Measurements from ENCODE around the gene SC5D. TPM values are rescaled to one million over a fixed set of nuclear protein-coding genes. Genes with fewer than 3 reads are reported as not detected.

SC5D gene
- total RNA-seq, 1 donor from 2014 or later = 55.3 TPM

DNA sequence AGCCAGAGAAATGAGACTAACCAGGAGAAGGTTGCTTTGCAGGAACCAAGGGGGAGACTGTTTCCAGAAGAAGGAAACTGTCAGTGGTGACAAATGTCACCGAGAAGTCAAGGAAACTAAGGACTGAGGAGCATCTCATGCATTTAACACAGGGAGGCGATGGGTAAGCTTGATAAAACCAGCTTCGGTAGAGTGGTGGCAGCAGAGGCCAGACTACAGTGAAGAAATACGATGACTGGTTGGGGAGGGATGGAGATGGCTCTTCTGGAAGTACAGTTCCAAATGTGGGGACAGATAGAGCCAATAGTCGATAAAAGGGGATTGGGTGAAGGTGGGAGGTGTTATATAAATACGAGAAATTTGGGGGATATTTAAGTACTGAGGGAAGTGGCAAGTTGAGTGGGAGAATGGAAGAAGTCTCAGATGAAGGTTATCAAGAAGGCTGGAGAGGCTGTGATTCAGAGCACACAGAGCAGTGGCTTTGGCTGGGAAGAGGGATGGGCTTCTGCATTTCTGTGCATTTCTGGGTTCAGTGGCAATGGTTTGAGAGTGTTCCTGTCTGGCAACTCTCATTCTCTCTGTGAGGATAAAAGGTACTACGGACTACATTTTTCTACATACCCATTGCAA, 29.2 kb downstream of the SC5D start:
- no peak overlapping the region for H3K4me3 ChIP-seq (ENCODE audit: low read depth, low read length)
- H3K36me3 ChIP-seq (ENCODE audit: control insufficient read depth, insufficient read depth, low read length) = no peaks in the 10 kb centered on the region
- TF ChIP-seq, protein P1, sequence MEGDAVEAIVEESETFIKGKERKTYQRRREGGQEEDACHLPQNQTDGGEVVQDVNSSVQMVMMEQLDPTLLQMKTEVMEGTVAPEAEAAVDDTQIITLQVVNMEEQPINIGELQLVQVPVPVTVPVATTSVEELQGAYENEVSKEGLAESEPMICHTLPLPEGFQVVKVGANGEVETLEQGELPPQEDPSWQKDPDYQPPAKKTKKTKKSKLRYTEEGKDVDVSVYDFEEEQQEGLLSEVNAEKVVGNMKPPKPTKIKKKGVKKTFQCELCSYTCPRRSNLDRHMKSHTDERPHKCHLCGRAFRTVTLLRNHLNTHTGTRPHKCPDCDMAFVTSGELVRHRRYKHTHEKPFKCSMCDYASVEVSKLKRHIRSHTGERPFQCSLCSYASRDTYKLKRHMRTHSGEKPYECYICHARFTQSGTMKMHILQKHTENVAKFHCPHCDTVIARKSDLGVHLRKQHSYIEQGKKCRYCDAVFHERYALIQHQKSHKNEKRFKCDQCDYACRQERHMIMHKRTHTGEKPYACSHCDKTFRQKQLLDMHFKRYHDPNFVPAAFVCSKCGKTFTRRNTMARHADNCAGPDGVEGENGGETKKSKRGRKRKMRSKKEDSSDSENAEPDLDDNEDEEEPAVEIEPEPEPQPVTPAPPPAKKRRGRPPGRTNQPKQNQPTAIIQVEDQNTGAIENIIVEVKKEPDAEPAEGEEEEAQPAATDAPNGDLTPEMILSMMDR (IDR thresholded peaks at IDR 0.05; ENCODE audit: insufficient read depth, low read length, severe bottlenecking) = peak; percentile 52
- no peak for FAIRE-seq
- peak; percentile 38 for DNase-seq (ENCODE audit: low read depth)
- H3K27me3 ChIP-seq (ENCODE audit: control insufficient read depth, insufficient read depth, low read length) = peaks cover 1% of the 10 kb centered on the region

DNA sequence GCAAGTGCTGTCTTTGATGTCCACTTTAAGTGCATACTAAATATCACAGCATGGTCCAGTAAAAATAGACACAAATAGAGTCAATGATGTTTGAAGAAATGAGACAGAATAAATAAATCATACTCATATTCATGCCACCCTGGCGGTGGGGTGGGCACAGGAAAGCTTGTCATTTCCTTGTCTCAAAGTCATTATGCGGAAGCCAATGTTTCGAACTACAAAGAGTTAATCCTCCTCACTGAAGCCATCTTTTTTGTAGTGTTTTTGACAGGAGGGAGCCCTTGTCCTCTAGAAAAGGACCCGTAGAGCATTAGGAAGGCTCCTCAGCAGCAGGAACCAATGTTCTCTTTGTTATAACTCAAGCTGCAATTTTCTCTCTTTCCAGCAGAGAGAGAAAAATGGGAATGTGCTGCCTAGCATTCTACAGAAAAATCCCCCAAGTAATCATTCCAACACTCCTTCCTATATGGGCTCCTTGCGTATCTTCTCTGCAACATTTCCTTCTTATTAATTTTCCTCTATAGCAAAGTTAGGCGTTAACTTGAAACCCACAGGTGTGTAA, 30.6 kb downstream of the SC5D start:
- Histone ChIP-seq H3K27me3 (ENCODE audit: control insufficient read depth, insufficient read depth, low read length) (peaks cover 1% of the 10 kb centered on the region), H3K36me3 (ENCODE audit: control insufficient read depth, insufficient read depth, low read length) (no peaks in the 10 kb centered on the region), H3K4me3 (ENCODE audit: low read depth, low read length) (no peak overlapping the region)
- FAIRE-seq = no peak
- no peak for DNase-seq (ENCODE audit: low read depth)
- TF ChIP-seq, protein P1 (IDR thresholded peaks at IDR 0.05; ENCODE audit: insufficient read depth, low read length, severe bottlenecking) = no peak

DNA sequence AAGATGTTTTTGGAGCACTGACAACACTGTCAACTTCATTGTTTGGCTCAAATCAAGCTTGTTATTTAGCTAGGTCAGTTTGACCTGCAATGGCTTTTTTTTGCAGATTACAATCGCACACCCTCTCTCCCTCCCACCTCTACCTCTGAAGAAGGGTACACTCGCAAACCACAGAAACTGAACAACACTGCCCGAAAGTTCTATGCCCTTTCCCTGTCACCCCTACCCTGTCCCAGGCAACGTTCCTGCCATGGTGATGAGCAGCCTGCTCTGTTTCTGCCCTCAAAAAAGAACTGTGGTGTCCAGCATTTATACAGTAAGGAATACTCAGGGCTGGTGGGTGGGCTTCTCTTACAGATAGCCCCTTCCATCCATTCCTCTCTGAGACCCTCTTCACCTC, 33.7 kb downstream of the SC5D start:
- H3K27me3 ChIP-seq (ENCODE audit: control insufficient read depth, insufficient read depth, low read length) = peaks cover 1% of the 10 kb centered on the region
- TF ChIP-seq, protein P1 (IDR thresholded peaks at IDR 0.05; ENCODE audit: insufficient read depth, low read length, severe bottlenecking) = no peak
- no peaks in the 10 kb centered on the region for H3K36me3 ChIP-seq (ENCODE audit: control insufficient read depth, insufficient read depth, low read length)
- FAIRE-seq = no peak
- H3K4me3 ChIP-seq (ENCODE audit: low read depth, low read length) = no peak overlapping the region
- DNase-seq (ENCODE audit: low read depth) = no peak

DNA sequence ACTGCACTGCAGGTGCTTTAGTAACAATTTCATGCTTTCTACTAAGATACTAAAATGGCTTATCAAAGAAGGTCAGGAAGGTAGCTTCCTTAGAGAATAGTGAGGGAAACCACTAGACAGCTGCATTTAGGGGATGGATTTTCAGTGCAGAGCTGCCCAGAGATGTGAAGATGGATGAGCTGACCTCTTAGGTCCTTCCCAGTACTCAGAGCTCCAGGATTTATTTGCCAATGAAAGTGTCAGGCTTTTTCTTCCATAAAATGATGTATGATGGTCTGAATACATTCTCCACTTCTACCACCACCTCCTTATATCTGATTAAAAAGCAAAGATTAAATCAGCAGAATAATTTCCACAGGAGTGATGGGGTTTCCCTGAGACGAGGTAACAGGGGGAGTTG, 35.0 kb downstream of the SC5D start:
- Histone ChIP-seq H3K36me3 (ENCODE audit: control insufficient read depth, insufficient read depth, low read length) (no peaks in the 10 kb centered on the region), H3K4me3 (ENCODE audit: low read depth, low read length) (no peak overlapping the region), H3K27me3 (ENCODE audit: control insufficient read depth, insufficient read depth, low read length) (peaks cover 1% of the 10 kb centered on the region)
- DNase-seq (ENCODE audit: low read depth) (no peak), FAIRE-seq (no peak)
- TF ChIP-seq, protein P1 (IDR thresholded peaks at IDR 0.05; ENCODE audit: insufficient read depth, low read length, severe bottlenecking) = no peak

DNA sequence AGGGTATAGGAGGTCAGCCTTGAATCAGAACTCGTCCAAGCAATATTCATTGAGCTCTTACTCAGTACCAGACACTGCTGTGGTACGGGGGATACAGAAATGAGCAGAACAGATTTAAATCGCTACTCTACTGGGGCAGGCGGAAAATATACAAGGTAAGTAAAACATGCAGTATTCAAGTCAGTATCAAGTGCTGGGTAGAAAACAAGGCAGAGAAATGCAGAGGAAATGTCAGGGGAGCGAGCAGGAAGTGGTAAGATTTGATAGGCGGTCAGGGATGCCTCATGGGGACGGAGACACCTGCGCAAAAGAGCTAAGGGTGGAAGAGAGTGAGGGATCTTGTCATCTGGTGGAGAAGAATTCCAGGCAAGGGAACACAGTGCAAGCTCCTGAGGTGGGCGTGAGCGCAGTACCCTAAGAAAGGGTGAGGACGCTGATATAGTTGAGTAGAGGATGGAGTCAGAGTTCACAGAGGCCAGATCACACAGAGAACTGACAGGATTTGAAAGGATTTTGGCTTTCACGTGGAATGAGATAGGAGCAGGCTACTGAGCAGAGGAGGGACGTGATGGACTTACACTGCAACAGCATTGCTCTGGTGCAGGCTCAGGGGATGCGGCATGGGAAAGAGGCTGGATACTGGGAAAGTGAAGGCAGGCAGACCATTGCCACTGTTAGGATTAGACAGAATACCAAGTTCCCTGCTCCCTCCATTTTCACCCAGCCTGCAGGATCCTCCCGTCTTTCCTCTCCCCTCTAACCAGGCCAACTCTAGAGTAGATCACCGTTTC, 35.8 kb downstream of the SC5D start:
- Histone ChIP-seq H3K4me3 (ENCODE audit: low read depth, low read length) (no peak overlapping the region), H3K27me3 (ENCODE audit: control insufficient read depth, insufficient read depth, low read length) (no peaks in the 10 kb centered on the region), H3K36me3 (ENCODE audit: control insufficient read depth, insufficient read depth, low read length) (no peaks in the 10 kb centered on the region)
- FAIRE-seq (peak; percentile 55), DNase-seq (ENCODE audit: low read depth) (no peak)
- TF ChIP-seq, protein P1 (IDR thresholded peaks at IDR 0.05; ENCODE audit: insufficient read depth, low read length, severe bottlenecking) = no peak
